ENCODE measurements around the gene BEST1.

BEST1 gene

DNA sequence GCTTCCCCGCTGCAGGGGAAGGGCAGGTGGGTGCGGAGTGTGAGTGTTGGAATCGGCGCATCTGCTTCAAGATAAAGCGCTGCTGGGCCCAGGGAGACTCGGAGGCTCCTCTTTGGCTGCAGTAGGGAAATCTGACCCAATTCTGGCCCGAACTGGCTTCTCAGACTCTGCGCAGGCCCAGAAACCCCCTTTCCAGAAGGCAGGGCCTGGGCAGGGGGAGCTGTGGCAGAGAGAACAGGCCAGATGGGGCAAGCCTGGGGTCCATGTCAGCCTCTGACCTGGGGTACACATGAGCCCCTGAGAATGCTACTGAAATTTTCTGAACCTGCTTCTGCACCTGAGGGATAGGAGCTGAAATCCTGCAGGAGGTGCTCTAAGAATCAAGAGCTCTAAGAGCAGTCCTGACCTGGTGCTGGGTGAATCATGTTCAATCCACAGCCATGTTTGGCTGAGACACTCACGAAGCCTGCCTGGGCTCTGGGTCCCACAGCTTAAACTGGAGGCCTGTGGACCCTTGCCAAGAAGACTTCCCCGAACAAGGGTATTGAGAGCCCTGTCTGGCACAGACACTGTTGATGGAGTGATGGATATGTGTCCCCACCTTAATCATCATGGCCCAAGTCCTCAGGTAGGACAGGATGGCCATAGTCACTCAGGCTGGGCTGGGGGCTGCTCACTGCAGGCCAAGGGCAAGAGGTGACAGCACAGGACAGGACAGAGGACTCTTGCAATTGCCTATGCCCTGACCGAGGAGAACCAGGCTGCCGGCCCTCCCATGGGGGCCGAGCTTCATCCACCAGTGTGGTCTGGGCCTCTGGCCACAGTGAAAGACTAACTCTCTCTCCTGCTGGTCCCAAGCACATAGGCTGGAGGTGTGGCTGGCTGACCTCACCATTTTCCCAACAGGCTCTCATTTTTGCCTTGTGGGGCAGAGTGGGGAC, 39.7 kb upstream of the BEST1 start:
- POLR2A ChIA-PET, result interaction anchor here (0.6 kb wide), 1 partner anchor 47 kb away, joined by 3 read pairs; no protein-coding TSS in a partner anchor
- no peak for DNase-seq (ENCODE audit: low read depth, low spot score)
- H3K4me3 ChIP-seq (ENCODE audit: low read depth, low read length), result no peak overlapping the region
- TF ChIP-seq, protein P1, sequence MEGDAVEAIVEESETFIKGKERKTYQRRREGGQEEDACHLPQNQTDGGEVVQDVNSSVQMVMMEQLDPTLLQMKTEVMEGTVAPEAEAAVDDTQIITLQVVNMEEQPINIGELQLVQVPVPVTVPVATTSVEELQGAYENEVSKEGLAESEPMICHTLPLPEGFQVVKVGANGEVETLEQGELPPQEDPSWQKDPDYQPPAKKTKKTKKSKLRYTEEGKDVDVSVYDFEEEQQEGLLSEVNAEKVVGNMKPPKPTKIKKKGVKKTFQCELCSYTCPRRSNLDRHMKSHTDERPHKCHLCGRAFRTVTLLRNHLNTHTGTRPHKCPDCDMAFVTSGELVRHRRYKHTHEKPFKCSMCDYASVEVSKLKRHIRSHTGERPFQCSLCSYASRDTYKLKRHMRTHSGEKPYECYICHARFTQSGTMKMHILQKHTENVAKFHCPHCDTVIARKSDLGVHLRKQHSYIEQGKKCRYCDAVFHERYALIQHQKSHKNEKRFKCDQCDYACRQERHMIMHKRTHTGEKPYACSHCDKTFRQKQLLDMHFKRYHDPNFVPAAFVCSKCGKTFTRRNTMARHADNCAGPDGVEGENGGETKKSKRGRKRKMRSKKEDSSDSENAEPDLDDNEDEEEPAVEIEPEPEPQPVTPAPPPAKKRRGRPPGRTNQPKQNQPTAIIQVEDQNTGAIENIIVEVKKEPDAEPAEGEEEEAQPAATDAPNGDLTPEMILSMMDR (IDR thresholded peaks at IDR 0.05; ENCODE audit: insufficient read depth, low read length, missing control alignments), result no peak
- CTCF ChIA-PET, result interaction anchor here (1.0 to 12.2 kb wide), 6 partner anchors 11 to 198 kb away, joined by 3 to 245 read pairs (median 6); no protein-coding TSS in a partner anchor

DNA sequence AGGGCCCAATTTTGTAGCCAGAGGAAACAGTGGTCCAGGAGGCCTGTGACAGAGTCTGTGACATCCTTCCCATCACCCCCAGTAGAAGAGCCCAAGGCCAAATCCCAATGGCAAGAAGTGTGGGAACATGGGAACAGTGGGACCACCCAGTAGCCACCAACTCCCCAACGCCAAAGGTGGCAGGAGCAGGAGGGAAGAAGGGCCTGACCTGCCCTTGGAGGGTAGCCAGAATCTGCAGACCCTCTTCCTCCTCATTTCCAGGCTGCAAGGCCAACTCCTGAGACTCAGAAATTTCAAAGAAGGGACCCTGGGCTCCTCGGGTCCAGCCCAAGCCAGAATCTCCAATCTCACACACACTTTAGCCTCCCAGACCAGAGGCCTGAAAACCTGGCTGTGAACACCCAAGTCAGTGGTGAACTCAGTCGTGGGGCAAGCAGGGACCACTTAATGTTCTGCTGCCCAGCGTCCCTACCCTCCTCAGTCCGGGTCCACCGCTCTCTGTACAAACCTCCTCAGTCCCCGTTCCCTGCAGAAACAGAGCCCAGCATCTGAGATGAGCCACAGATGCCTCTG, 38.9 kb upstream of the BEST1 start:
- POLR2A ChIA-PET, result interaction anchor here (0.6 kb wide), 1 partner anchor 47 kb away, joined by 3 read pairs; no protein-coding TSS in a partner anchor
- TF ChIP-seq, protein P1 (IDR thresholded peaks at IDR 0.05; ENCODE audit: insufficient read depth, low read length, missing control alignments), result no peak
- CTCF ChIA-PET, result interaction anchor here (1.4 to 12.2 kb wide), 3 partner anchors 12 to 171 kb away, joined by 5 to 245 read pairs (median 32); no protein-coding TSS in a partner anchor
- no peak for DNase-seq (ENCODE audit: low read depth, low spot score)
- H3K4me3 ChIP-seq (ENCODE audit: low read depth, low read length), result no peak overlapping the region

DNA sequence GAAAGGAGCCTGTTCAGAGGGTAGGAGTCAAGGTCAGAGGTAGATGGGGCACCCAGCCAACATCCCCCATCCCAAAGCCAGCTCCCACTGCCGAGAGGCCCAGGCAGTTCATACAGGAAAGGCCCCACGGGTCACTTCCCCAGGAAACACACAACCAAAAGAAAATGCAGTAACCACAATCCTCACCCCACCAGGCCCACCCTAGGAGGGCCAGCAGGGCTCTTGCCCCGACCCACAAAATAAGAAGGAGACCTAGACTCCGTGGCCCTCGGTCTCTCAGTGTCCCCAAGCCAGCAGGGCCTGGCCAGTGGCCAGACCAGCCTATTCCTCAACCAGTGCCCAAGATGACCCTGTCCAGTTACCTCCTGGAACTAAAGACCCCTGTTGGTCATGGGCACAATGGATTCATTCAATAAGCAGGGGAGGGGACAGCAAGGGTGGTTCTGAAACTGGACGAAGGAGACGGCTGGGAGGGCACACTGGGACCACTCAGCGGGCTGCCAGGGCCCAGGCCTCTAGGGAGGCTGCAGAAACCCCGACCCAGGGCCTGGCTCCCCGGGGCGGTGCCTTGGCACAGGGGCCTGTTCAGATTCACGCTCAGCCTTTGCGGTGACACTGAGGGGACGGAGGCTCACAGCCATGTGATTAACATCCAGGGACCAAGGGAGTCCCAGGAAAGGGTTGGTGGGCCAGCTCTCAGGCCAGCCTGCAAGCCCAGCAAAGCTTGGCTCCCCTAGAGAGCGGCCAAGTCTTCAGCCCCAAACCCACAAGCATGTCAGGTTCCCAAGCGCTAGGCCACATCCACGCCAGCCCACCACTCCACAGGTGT, 38.2 kb upstream of the BEST1 start:
- no peak for DNase-seq (ENCODE audit: low read depth, low spot score)
- ChIA-PET CTCF (interaction anchor here (5.3 to 12.2 kb wide), 2 partner anchors 13 to 36 kb away, joined by 33 to 245 read pairs; partner anchors contain the start of gene BEST1), POLR2A (no interaction called here)
- TF ChIP-seq, protein P1 (IDR thresholded peaks at IDR 0.05; ENCODE audit: insufficient read depth, low read length, missing control alignments), result no peak
- no peak overlapping the region for H3K4me3 ChIP-seq (ENCODE audit: low read depth, low read length)

DNA sequence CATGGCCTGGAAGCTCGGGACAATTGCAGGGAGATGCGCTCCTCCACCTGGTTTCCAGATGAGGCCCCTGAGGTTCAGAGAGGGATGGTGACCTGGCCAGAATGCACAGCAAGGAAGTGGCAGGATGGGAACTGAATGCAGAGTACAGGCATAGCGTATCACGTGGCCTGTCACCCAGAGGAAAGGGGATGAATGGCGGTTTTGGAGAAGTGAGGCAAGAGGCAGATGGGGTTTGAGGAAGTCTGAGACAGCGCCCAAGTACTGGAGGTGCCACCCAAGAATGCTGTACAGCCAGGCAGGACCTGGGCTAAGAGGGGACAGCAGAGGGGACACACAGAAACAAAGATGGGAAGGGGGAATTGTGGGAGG, 37.6 kb upstream of the BEST1 start:
- POLR2A ChIA-PET, result no interaction called here
- no peak for DNase-seq (ENCODE audit: low read depth, low spot score)
- CTCF ChIA-PET, result interaction anchor here (1.1 to 12.2 kb wide), 3 partner anchors 13 to 169 kb away, joined by 4 to 245 read pairs (median 33); partner anchors contain the start of gene BEST1
- no peak overlapping the region for H3K4me3 ChIP-seq (ENCODE audit: low read depth, low read length)
- TF ChIP-seq, protein P1 (IDR thresholded peaks at IDR 0.05; ENCODE audit: insufficient read depth, low read length, missing control alignments), result no peak

DNA sequence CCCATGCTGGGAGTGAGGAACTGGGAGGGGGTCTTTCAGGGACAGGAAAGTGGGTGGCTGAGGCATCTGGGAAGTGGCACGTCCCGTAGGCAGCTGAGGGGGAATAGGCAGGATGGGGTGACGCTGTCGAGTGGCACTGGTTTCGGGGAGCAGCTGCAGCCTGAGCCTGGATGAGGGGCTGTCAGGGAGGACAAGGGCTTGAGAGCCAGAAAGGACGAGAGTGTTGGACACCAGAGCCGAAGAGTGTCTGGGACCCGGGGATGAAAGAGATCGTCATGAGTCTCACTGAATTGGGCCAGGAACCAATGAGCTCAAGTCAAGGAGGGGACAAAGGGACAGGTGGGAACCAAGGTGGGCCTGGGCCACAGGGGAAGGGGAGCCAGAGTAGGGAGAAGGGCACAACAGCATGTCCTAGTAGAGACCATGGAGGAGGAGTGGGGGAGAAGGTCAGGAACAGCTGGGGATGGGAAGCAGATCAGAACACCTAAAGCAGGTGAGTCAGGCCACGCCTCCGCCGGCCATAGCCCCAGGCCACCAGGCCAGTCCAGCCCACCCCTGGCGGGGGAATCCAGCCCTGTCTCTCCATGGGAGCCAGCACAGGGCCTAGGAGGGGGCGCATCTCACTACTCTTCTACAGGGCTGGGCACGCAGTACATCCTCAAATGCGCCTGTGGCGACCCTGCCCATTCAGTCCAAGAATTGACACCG, 37.0 kb upstream of the BEST1 start:
- no peak overlapping the region for H3K4me3 ChIP-seq (ENCODE audit: low read depth, low read length)
- DNase-seq (ENCODE audit: low read depth, low spot score), result no peak
- CTCF ChIA-PET, result interaction anchor here (0.6 to 12.2 kb wide), 4 partner anchors 14 to 195 kb away, joined by 3 to 245 read pairs (median 18); partner anchors contain the start of gene BEST1
- POLR2A ChIA-PET, result no interaction called here
- TF ChIP-seq, protein P1 (IDR thresholded peaks at IDR 0.05; ENCODE audit: insufficient read depth, low read length, missing control alignments), result no peak

Data from AG04449 (cell line).